C4-2B (cell line): ENCODE data around the gene CYP8B1.

Experiments
- H3K27ac ChIP-seq: fragments of 450-650 bp; 2 replicates; pipeline ENCODE4 v1.5.1; 2017
- CTCF ChIP-seq: fragments of 450-650 bp; conservative IDR thresholded peaks from 2 replicates; pipeline ENCODE4 v1.5.1; 2017; ENCODE audit warnings: mild to moderate bottlenecking
- ZFX ChIP-seq: fragments of 450-650 bp; IDR thresholded peaks from 2 replicates; pipeline ENCODE4 v1.6.1; 2017

The CYP8B1 gene

GRCh38 chr3:42850263-42850662, 25.4 kb downstream of the CYP8B1 start:
- TF ChIP-seq CTCF (no peak), ZFX (no peak)
- H3K27ac ChIP-seq = no peak overlapping the region

DNA sequence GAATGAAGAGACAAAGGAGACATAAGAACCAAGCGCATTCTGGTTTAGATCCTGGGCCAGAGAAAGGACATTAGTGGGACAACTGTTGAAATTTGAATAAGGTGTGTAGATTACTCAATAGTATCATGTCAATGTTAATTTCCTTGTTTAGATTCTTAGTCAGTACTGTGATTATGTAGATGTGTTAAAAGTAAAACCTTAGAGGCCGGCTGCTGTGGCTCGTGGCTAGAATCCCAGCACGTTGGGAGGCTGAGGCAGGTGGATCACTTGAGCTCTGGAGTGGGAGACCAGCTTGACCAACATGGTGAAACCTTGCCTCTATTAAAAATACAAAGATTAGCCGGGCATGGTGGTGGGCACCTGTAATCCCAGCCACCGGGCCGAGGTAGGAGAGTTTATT, 26.7 kb downstream of the CYP8B1 start:
- TF ChIP-seq CTCF = no peak
- no peak for TF ChIP-seq ZFX
- H3K27ac ChIP-seq = no peak overlapping the region

GRCh38 chr3:42847731-42848130, 27.9 kb downstream of the CYP8B1 start:
- no peak overlapping the region for H3K27ac ChIP-seq
- no peak for TF ChIP-seq ZFX
- no peak for TF ChIP-seq CTCF

DNA sequence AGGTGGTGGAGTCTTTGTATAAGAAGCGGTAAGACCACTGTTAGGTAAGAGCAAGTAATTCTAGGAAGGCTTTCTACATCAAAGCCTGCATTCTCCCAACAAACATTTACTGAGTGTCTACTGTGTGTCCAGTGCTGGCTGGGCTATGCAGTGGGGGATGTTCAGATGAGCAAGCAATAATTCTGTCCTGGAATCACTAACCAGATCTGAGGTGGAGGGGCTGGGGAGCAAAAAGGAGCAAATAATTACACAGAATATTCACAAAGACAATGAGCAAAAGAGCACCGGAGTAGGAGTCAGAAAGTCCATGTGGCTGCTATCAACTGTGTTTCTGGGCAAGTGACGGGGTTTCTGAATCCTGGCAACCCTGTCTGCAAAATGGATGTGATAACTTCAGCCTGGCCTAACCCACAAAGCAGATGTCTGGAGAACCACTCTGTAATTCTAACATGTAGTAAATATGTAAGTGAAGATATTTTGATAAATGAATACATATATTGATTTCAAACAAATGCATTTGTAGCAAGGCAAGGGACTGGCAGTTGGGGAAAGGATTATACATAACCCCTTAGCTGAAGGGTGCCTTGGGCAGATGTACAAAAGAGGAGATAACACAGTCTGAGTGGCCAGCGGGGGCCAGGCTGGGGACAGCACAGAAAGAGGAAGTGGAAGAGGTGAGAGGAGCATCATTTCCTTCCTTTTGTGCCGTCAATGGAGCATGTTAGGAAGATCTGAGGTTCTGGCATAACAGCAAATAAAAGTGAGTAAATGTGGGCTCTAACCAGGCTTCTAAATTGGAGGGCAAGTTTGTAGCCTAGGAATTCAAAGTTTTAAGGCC, 28.8 kb downstream of the CYP8B1 start:
- TF ChIP-seq ZFX = no peak
- TF ChIP-seq CTCF = no peak
- no peak overlapping the region for H3K27ac ChIP-seq

DNA sequence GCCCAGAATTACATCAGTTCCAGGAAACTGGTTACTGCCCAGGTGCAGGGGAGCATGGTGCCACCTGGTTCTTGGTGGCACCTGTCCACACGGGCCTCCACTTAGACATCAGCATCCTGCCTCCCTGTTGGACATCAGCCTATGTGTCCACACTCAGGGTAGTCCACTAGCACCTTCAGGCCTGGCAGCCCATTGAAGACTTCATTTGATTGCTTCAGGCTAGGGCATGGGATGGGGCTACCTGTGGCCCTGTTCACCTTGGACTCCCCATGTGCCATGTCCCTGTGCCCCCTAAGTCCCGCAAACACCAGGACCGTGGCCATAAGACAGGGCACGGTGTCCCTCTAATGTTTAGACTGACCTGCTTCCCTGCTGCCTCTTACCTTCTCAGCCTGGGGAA, 30.9 kb downstream of the CYP8B1 start:
- H3K27ac ChIP-seq = no peak overlapping the region
- TF ChIP-seq ZFX (no peak), CTCF (no peak)

GRCh38 chr3:42844412-42844713, 31.3 kb downstream of the CYP8B1 start:
- no peak overlapping the region for H3K27ac ChIP-seq
- TF ChIP-seq ZFX (no peak), CTCF (no peak)

DNA sequence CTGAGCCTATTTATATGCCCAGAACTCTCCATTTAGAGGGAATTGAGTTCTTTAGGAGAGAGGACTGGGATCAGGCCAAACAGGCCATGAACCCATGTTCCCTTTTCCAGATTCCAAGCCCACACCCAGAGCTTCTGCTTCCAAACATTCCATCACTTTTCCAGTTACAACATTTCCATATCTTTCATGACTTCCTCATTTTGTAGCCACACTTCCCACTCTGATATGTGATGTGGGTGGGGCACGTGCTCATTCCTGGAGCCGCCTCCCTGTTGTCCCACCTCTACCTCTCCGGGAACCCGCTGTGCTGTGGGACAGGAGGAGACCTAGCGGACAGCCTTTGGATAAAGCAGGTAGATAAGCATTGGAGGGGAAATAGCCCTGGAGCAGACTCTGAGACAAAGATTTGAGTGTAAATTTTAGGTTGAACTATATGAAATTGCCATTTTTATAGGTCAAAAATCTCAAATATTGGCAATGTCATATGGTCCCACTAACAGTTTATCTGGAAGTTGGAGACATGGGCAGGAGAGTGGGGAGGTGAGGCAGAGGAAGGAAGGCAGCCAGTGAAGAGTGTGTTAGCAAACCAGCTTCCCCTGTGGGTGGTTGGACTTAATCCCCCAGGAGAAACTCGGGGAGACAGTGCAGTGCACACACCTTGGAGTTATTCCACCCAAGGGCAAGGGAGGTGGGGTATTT, 31.8 kb downstream of the CYP8B1 start:
- no peak overlapping the region for H3K27ac ChIP-seq
- no peak for TF ChIP-seq CTCF
- TF ChIP-seq ZFX = no peak
